ENCODE measurements around the gene C16orf54. TPM values are rescaled to one million over a fixed set of nuclear protein-coding genes. Genes with fewer than 3 reads are reported as not detected.

C16orf54 gene
- total RNA-seq, 1 experiment from 2014 or later: not detected

GRCh38 chr16:29702269-29702668 lies 43.5 kb downstream of the C16orf54 start:
- H3K27me3 Mint-ChIP-seq (ENCODE audit: unreplicated experiment): peaks cover 26% of the 10 kb centered on the region
- peaks cover 16% of the 10 kb centered on the region for H3K4me1 Mint-ChIP-seq (ENCODE audit: low read depth, unreplicated experiment)
- CTCF ChIA-PET: interaction anchor here (3.1 kb wide), 1 partner anchor 27 kb away, joined by 16 read pairs; no protein-coding TSS in a partner anchor
- H3K27ac Mint-ChIP-seq (ENCODE audit: unreplicated experiment): no peak overlapping the region
- TF ChIP-seq, protein P1, sequence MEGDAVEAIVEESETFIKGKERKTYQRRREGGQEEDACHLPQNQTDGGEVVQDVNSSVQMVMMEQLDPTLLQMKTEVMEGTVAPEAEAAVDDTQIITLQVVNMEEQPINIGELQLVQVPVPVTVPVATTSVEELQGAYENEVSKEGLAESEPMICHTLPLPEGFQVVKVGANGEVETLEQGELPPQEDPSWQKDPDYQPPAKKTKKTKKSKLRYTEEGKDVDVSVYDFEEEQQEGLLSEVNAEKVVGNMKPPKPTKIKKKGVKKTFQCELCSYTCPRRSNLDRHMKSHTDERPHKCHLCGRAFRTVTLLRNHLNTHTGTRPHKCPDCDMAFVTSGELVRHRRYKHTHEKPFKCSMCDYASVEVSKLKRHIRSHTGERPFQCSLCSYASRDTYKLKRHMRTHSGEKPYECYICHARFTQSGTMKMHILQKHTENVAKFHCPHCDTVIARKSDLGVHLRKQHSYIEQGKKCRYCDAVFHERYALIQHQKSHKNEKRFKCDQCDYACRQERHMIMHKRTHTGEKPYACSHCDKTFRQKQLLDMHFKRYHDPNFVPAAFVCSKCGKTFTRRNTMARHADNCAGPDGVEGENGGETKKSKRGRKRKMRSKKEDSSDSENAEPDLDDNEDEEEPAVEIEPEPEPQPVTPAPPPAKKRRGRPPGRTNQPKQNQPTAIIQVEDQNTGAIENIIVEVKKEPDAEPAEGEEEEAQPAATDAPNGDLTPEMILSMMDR (IDR thresholded peaks at IDR 0.05; ENCODE audit: unreplicated experiment): no peak
- H3K9me3 Mint-ChIP-seq (ENCODE audit: low read depth, unreplicated experiment): no peaks in the 10 kb centered on the region
- no TSS peak for BruUV-seq (replicated peaks)
- intact Hi-C loops (cut with micrococcal nuclease; ENCODE audit: unreplicated experiment): loop anchor here (5.0 to 10.0 kb wide), 2 partner anchors 113 to 320 kb away; partner anchors contain the start of genes C16orf92, PAGR1 and PRRT2
- H3K36me3 Mint-ChIP-seq (ENCODE audit: insufficient read depth, unreplicated experiment): no peaks in the 10 kb centered on the region
- no peak overlapping the region for H3K4me3 Mint-ChIP-seq (ENCODE audit: low read depth, unreplicated experiment)
- DNase-seq: no peak

DNA sequence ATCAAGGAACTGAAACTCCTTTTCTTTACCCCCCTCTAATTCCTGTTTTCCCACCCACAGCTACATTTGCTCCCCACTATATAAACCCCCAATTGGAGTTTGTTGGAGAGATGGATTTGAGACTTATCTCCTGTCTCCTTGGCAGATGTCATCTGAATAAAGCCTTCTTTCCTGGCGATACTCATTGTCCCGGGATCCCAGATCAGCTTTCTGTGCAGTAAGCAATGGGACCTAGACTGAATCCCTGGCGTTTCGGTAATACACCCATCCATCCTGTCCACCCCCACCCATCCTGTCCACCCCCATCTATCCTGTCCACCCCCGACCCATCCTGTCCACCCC lies 44.6 kb downstream of the C16orf54 start:
- Mint-ChIP-seq H3K27ac (ENCODE audit: unreplicated experiment) (no peak overlapping the region), H3K4me3 (ENCODE audit: low read depth, unreplicated experiment) (no peak overlapping the region), H3K27me3 (ENCODE audit: unreplicated experiment) (peaks cover 30% of the 10 kb centered on the region), H3K36me3 (ENCODE audit: insufficient read depth, unreplicated experiment) (no peaks in the 10 kb centered on the region), H3K4me1 (ENCODE audit: low read depth, unreplicated experiment) (peaks cover 16% of the 10 kb centered on the region), H3K9me3 (ENCODE audit: low read depth, unreplicated experiment) (no peaks in the 10 kb centered on the region)
- BruUV-seq (replicated peaks): no TSS peak
- CTCF ChIA-PET: interaction anchor here (0.8 to 3.1 kb wide), 9 partner anchors 20 to 331 kb away, joined by 5 to 30 read pairs (median 11); partner anchors contain the start of genes KIF22, PAGR1 and SEZ6L2
- TF ChIP-seq, protein P1 (IDR thresholded peaks at IDR 0.05; ENCODE audit: unreplicated experiment): no peak
- intact Hi-C loops (cut with micrococcal nuclease; ENCODE audit: unreplicated experiment): loop anchor here (5.0 to 10.0 kb wide), 2 partner anchors 114 to 321 kb away; partner anchors contain the start of genes C16orf92, PAGR1 and PRRT2
- no peak for DNase-seq

GRCh38 chr16:29700253-29700987 lies 45.4 kb downstream of the C16orf54 start:
- DNase-seq: peak; percentile 87
- Mint-ChIP-seq H3K27ac (ENCODE audit: unreplicated experiment) (peak overlapping the region; percentile 18), H3K4me3 (ENCODE audit: low read depth, unreplicated experiment) (no peak overlapping the region), H3K9me3 (ENCODE audit: low read depth, unreplicated experiment) (no peaks in the 10 kb centered on the region), H3K36me3 (ENCODE audit: insufficient read depth, unreplicated experiment) (no peaks in the 10 kb centered on the region), H3K27me3 (ENCODE audit: unreplicated experiment) (peaks cover 30% of the 10 kb centered on the region), H3K4me1 (ENCODE audit: low read depth, unreplicated experiment) (peaks cover 16% of the 10 kb centered on the region)
- intact Hi-C loops (cut with micrococcal nuclease; ENCODE audit: unreplicated experiment): loop anchor here (1.0 to 10.0 kb wide), 3 partner anchors 114 to 322 kb away; partner anchors contain the start of genes C16orf92, PAGR1 and PRRT2
- no TSS peak for BruUV-seq (replicated peaks)
- CTCF ChIA-PET: interaction anchor here (0.5 to 3.1 kb wide), 16 partner anchors 10 to 335 kb away, joined by 3 to 30 read pairs (median 7); partner anchors contain the start of genes KIF22, PAGR1 and SEZ6L2
- TF ChIP-seq, protein P1 (IDR thresholded peaks at IDR 0.05; ENCODE audit: unreplicated experiment): peak; percentile 93

DNA sequence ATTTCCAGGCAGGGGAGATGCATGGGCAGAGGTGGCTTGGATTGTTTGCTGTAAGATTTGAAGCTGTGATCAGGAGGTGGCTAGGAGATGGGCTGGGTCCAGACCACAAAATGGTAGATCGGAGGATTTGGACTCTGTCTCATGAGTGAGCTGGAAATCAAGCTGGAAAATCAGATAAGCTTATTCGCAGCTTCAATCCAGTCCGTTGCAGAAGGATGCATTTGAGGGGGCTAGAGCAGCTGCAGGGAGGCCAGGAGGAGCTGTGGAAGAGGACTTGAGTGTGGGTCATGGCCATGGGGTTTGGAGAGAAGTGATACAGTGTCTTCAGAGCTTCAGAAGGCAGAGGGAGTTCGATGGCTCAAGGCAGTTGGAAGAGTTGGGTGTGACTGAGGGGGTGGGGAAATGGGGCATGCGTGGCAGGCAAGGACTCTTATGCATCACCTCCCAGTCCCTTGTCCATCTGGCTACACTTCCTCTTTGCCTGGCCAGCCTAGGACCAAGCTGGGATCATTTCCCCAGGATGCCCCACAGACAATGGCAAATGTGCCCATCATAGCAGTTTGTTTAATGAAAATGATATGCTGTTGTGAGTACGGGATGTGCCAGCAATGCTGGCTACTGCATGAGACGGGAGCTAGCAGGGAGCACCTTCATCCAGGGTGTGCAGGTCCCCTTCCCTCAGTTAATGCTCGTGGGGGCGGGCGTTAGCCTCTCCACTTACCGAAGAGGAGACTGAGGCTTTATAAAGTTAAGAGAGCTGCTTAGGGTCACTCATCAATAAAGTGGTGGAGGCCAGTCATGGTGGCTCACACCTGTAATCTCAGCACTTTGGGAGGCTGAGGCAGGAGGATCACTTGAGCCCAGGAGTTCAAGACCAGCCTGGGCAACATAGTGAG lies 46.2 kb downstream of the C16orf54 start:
- BruUV-seq (replicated peaks): no TSS peak
- H3K27me3 Mint-ChIP-seq (ENCODE audit: unreplicated experiment): peaks cover 30% of the 10 kb centered on the region
- no peaks in the 10 kb centered on the region for H3K9me3 Mint-ChIP-seq (ENCODE audit: low read depth, unreplicated experiment)
- H3K27ac Mint-ChIP-seq (ENCODE audit: unreplicated experiment): no peak overlapping the region
- no peak for DNase-seq
- no peak overlapping the region for H3K4me3 Mint-ChIP-seq (ENCODE audit: low read depth, unreplicated experiment)
- CTCF ChIA-PET: interaction anchor here (0.5 to 3.1 kb wide), 19 partner anchors 10 to 335 kb away, joined by 3 to 30 read pairs (median 7); partner anchors contain the start of genes KIF22, PAGR1, SEZ6L2 and TLCD3B
- intact Hi-C loops (cut with micrococcal nuclease; ENCODE audit: unreplicated experiment): loop anchor here (1.0 to 10.0 kb wide), 3 partner anchors 115 to 323 kb away; partner anchors contain the start of genes C16orf92, PAGR1 and PRRT2
- peaks cover 16% of the 10 kb centered on the region for H3K4me1 Mint-ChIP-seq (ENCODE audit: low read depth, unreplicated experiment)
- H3K36me3 Mint-ChIP-seq (ENCODE audit: insufficient read depth, unreplicated experiment): no peaks in the 10 kb centered on the region
- TF ChIP-seq, protein P1 (IDR thresholded peaks at IDR 0.05; ENCODE audit: unreplicated experiment): no peak

Data from Calu3 (cell line).